Stimulated activated CD8-positive, alpha-beta memory T cell treated with anti-CD3 and anti-CD28 coated beads, Interleukin-12 subunit alpha, Interleukin-12 subunit beta, amount 100 ng/mL, for 24 hours (primary cell): ENCODE measurements around the gene ZNF700.
"Not testable (repeated sequence)": the region's sequence is repeated elsewhere in the genome, so short reads cannot be mapped to it uniquely, and the experiment has no call there.

Experiments
- DNase-seq: peaks from one replicate; pipeline ENCODE4 v3.0.0-alpha.2; 2020; ENCODE audit errors: extremely low read depth

The ZNF700 gene

DNA sequence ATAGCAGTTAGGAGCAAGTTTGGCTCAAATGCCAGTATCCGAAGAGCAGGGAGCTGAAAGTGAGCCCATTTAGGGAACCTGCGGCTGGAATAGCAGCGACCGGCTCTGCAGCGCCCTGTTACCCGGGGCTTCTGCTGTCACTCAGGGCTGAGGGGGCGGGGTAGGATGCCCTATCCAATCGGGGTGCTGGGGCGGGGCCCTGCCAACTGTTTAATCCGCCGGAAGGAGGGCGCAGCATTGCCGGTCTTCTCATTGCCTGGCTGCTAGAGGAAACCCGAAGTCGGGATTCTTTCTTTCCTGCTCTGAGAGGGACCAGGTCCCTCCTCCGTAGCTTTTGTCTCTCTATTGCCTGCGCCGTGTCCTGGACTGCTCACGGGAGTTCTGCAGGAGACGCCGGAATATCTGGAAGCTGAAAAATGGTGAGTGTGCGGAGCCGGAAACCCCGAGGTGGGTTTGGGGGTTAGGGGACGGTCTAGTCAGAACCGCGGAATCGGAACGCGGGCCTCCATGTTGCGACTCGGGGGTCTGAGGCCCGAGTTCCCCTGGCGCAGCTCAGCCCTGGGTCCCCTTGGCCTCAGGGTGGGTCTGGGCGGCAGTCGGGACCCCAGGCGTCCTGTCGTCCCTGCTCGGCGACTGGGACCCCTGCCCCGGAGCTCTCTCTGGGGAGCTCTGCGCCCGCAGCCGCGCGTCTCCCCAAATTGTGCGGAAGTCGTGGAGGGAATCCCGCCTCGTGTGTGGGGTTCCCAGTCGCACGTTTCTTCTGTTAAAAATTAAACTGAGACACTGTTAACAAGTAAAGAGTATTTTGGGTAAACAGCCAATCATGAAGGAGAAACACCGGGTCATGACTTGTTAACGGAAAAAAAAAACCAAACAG lies 62.7 kb downstream of the ZNF700 start:
- DNase-seq = peak; percentile 93

DNA sequence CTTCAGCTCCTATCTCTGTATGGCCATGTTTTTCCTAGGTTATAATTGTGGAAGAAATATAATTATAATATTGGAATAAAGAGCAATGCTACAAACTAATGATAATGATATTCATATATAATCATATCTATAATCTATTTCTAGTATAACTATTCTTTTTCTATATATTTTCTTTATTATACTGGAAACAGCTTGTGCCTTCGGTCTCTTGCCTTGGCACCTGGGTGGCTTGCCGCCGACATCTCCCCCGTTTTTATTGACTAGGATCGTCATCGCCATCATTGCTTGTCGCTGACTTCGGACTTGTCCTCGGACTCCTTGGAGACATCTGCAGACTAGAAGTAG lies 64.2 kb downstream of the ZNF700 start:
- DNase-seq = no peak

DNA sequence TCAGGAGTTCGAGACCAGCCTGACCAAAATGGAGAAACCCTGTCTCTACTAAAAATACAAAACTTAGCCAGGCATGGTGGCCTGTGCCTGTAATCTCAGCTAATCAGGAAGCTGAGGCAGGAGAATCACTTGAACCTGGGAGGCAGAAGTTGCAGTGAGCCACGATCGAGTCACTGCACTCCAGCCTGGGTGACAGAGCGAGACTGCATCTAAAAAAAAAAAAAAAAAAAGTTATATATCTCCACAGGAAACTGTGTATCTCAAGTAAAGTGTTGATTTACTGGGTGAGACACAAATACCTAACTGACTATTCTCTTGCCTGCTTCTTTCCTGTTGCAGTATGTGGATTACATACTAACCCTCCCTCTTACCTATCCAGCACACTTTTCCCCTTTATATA lies 67.0 kb downstream of the ZNF700 start:
- DNase-seq = not testable (repeated sequence)

GRCh38 chr19:11995174-11995573 lies 70.3 kb downstream of the ZNF700 start:
- DNase-seq = no peak
